ENCODE data around the gene MCTP2.

GRCh38 chr15:94372821-94373220 lies 141.5 kb downstream of the MCTP2 start:
- TF ChIP-seq POLR2A (IDR thresholded peaks at IDR 0.05; ENCODE audit: low read length) = no peak
- no peak for TF ChIP-seq GATA1 (IDR thresholded peaks at IDR 0.05; ENCODE audit: low read depth, low read length)
